ENCODE measurements around the gene ANAPC5.
"Not testable (repeated sequence)": the region's sequence is repeated elsewhere in the genome, so short reads cannot be mapped to it uniquely, and the experiment has no call there.

ANAPC5 gene

GRCh38 chr12:121299662-121300061, 52.5 kb downstream of the ANAPC5 start:
- Histone ChIP-seq H2AFZ (no peak overlapping the region), H3K9ac (no peak overlapping the region), H3K4me1 (no peaks in the 10 kb centered on the region), H3K36me3 (ENCODE audit: control insufficient read depth, insufficient read depth, low read length) (no peaks in the 10 kb centered on the region), H3K79me2 (peaks cover 5% of the 10 kb centered on the region), H3K27me3 (ENCODE audit: control insufficient read depth, insufficient read depth, low read length) (no peaks in the 10 kb centered on the region), H3K4me2 (ENCODE audit: low read length) (no peak overlapping the region), H3K9me3 (ENCODE audit: control insufficient read depth, low read length) (no peaks in the 10 kb centered on the region), H3K4me3 (ENCODE audit: low read depth, low read length) (no peak overlapping the region), H3K27ac (no peak overlapping the region)
- TF ChIP-seq CTCF (IDR thresholded peaks at IDR 0.05) = no peak

DNA sequence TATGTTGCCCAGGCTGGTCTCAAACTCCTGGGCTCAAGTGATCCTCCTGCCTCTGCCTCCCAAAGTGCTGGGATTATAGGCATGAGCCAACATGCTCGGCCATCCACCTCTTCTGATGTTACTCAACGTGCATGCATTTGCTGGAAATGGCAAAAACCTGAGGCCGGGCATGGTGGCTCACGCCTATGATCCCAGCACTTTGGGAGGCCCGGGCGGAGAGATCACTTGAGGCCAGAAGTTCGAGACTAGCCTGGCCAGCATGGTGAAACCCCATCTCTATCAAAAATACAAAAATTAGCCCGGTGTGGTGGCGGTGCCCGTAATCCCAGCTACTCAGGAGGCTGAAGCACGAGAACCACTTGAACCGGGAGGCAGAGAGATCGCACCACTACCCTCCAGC, 53.8 kb downstream of the ANAPC5 start:
- H3K79me2 ChIP-seq; H3K36me3 ChIP-seq (ENCODE audit: control insufficient read depth, insufficient read depth, low read length); H2AFZ ChIP-seq; H3K27me3 ChIP-seq (ENCODE audit: control insufficient read depth, insufficient read depth, low read length); H3K4me3 ChIP-seq (ENCODE audit: low read depth, low read length); H3K4me2 ChIP-seq (ENCODE audit: low read length); H3K4me1 ChIP-seq; H3K27ac ChIP-seq; H3K9me3 ChIP-seq (ENCODE audit: control insufficient read depth, low read length); H3K9ac ChIP-seq: not testable (repeated sequence)

- peaks cover 8% of the 10 kb centered on the region for H3K79me2 ChIP-seq
- H3K27ac ChIP-seq = peak overlapping the region; percentile 64
- no peaks in the 10 kb centered on the region for H3K9me3 ChIP-seq (ENCODE audit: control insufficient read depth, low read length)
- H3K9ac ChIP-seq = no peak overlapping the region
- H3K4me3 ChIP-seq (ENCODE audit: low read depth, low read length) = peak overlapping the region; percentile 72
- H3K4me2 ChIP-seq (ENCODE audit: low read length) = peak overlapping the region; percentile 75
- H3K27me3 ChIP-seq (ENCODE audit: control insufficient read depth, insufficient read depth, low read length) = no peaks in the 10 kb centered on the region
- peak overlapping the region; percentile 93 for H2AFZ ChIP-seq
- H3K36me3 ChIP-seq (ENCODE audit: control insufficient read depth, insufficient read depth, low read length) = no peaks in the 10 kb centered on the region
- TF ChIP-seq CTCF (IDR thresholded peaks at IDR 0.05) = no peak
- no peaks in the 10 kb centered on the region for H3K4me1 ChIP-seq
These were observed 54.7 kb downstream of the ANAPC5 start for GRCh38 chr12:121297435-121297991.

DNA sequence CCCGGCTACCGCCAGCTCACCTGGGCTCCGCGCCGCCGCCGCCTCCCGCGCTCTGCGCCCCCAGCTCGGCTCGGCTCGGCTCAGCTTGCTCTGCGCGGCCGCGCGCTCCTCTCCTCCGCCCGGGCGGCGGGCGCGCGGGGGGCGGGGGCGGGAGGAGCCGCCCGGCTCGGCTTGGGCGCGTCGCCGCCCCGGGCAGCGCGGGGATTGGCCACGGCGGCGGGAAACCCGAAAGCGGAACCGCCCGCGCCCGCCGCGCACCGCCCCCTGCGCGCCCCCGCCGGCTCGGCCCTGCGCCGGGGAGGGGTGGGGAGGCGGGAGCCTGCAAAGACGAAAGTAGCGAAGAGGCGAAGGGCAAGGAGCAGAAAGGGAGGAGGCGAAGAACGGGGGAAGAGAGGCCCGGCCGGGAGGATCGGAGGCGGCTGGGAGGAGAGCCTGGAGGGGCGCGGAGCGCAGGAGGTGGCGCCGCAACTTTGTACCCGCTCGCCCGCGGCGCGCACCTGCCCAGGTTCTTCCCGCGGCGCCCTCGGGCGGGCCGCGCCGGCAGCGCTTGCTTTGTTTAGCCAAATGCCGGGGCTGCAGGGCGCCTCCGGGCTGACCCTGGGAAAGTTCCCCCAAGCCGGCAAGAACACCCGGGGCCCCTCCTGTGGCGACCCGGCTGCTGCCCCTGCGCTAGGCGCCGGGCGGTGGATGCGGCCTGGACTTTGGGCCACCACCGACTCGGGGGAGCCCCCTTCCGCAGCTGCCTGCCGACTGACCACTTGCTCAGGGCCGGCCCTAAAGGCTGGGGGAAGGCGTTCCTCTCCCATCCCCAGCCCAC, 55.4 kb downstream of the ANAPC5 start, which contains the start of gene CAMKK2:
Gene CAMKK2 (minus strand): TSS at position 92 of the 817 bp plus-strand sequence. CDS start 22,183 bp downstream, outside the sequence.
- TF ChIP-seq CTCF (IDR thresholded peaks at IDR 0.05) = peak; percentile 23
- Histone ChIP-seq H3K4me3 (ENCODE audit: low read depth, low read length) (peak within 1 kb of the TSS; percentile 83), H3K36me3 (ENCODE audit: control insufficient read depth, insufficient read depth, low read length) (no peaks in the 10 kb centered on the region), H2AFZ (peak within 1 kb of the TSS; percentile 93), H3K79me2 (peaks cover 8% of the 10 kb centered on the region), H3K4me1 (no peaks in the 10 kb centered on the region), H3K9ac (peak within 1 kb of the TSS; percentile 67), H3K27me3 (ENCODE audit: control insufficient read depth, insufficient read depth, low read length) (no peaks in the 10 kb centered on the region), H3K9me3 (ENCODE audit: control insufficient read depth, low read length) (no peaks in the 10 kb centered on the region), H3K27ac (peak within 1 kb of the TSS; percentile 64), H3K4me2 (ENCODE audit: low read length) (peak within 1 kb of the TSS; percentile 94)

DNA sequence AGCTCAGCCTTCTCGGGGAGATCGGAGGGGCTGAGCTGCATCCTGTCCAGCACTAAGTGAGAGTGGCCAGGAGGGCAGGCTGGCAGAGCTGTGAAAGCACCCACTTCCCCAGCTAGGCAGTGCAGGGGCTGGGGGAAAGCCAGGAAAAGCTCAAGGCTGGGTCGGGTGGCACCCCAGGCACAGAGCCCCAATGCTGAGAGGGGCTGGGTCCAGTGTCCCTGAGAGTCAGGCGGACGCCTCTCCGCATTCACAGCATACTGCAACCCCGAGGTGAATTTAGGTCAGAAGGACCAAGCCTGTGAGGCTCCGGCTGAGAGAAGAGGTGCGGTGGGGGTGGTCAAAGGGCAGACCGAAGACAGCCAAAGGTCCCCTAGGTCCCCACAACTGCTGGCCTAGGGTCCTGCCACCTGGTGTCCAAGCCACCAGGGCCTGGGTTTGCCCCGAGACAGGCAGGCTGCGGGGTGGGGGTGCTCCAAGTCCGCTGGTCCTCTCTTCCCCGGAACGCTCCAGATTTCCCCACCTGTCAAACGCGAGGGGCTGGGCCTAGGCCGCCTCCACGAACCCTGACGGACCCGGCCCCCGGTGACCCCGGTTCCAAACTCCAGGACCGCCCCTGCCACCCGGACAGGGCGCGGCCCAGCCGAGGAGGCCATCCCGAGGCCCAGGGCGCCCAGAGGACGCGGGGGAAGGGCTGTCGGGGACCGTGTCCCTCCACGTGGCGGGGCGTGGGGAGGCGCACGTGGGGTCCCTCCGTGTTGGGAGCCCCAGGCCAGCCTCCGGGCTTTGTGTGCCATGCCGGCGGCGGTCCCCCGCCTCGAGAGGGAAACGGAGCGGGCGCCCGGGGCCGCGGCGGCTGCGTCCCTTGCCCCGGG, 56.2 kb downstream of the ANAPC5 start:
- H3K4me1 ChIP-seq = no peaks in the 10 kb centered on the region
- H3K4me3 ChIP-seq (ENCODE audit: low read depth, low read length) = peak overlapping the region; percentile 83
- TF ChIP-seq CTCF (IDR thresholded peaks at IDR 0.05) = no peak
- peak overlapping the region; percentile 94 for H3K4me2 ChIP-seq (ENCODE audit: low read length)
- no peaks in the 10 kb centered on the region for H3K27me3 ChIP-seq (ENCODE audit: control insufficient read depth, insufficient read depth, low read length)
- H3K79me2 ChIP-seq = peaks cover 8% of the 10 kb centered on the region
- H3K9me3 ChIP-seq (ENCODE audit: control insufficient read depth, low read length) = no peaks in the 10 kb centered on the region
- no peaks in the 10 kb centered on the region for H3K36me3 ChIP-seq (ENCODE audit: control insufficient read depth, insufficient read depth, low read length)
- peak overlapping the region; percentile 59 for H3K27ac ChIP-seq
- H2AFZ ChIP-seq = peak overlapping the region; percentile 92
- peak overlapping the region; percentile 67 for H3K9ac ChIP-seq
